ENCODE results near the gene GRIP1.

The GRIP1 gene

GRCh38 chr12:66550626-66551025 is 128.2 kb downstream of the GRIP1 start:
- Histone ChIP-seq H3K36me3 (ENCODE audit: low read length) (no peaks in the 10 kb centered on the region), H3K9ac (ENCODE audit: low read length) (no peak overlapping the region), H3K4me2 (ENCODE audit: low read depth, low read length, poor library complexity, severe bottlenecking) (no peak overlapping the region), H3K27me3 (ENCODE audit: low read length) (no peaks in the 10 kb centered on the region), H3K4me3 (ENCODE audit: insufficient read depth, low read length, poor library complexity, severe bottlenecking) (no peak overlapping the region), H4K20me1 (ENCODE audit: low read depth, low read length) (no peaks in the 10 kb centered on the region), H3K9me2 (replicated peaks; ENCODE audit: insufficient read depth, low read length) (no peaks in the 10 kb centered on the region), H3K27ac (ENCODE audit: low read depth, low read length) (no peak overlapping the region), H2AFZ (ENCODE audit: low read depth, low read length, severe bottlenecking) (no peak overlapping the region), H3K79me2 (ENCODE audit: insufficient read depth, low read length) (no peaks in the 10 kb centered on the region), H3K9me3 (ENCODE audit: insufficient read depth, low read length) (no peaks in the 10 kb centered on the region), H3F3A (ENCODE audit: insufficient read depth) (0 out of 2 replicates have a peak, but pooled peaks cover 10% of the 10 kb centered on the region)
- TF ChIP-seq EZH2phosphoT487 (conservative IDR thresholded peaks at IDR 0.05; ENCODE audit: low read length), result no peak
- TF ChIP-seq, protein P1, sequence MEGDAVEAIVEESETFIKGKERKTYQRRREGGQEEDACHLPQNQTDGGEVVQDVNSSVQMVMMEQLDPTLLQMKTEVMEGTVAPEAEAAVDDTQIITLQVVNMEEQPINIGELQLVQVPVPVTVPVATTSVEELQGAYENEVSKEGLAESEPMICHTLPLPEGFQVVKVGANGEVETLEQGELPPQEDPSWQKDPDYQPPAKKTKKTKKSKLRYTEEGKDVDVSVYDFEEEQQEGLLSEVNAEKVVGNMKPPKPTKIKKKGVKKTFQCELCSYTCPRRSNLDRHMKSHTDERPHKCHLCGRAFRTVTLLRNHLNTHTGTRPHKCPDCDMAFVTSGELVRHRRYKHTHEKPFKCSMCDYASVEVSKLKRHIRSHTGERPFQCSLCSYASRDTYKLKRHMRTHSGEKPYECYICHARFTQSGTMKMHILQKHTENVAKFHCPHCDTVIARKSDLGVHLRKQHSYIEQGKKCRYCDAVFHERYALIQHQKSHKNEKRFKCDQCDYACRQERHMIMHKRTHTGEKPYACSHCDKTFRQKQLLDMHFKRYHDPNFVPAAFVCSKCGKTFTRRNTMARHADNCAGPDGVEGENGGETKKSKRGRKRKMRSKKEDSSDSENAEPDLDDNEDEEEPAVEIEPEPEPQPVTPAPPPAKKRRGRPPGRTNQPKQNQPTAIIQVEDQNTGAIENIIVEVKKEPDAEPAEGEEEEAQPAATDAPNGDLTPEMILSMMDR (IDR thresholded peaks at IDR 0.05; ENCODE audit: insufficient read depth, low read length, poor library complexity, severe bottlenecking), result no peak

GRCh38 chr12:66549050-66549389 is 129.9 kb downstream of the GRIP1 start:
- H3K79me2 ChIP-seq (ENCODE audit: insufficient read depth, low read length), result no peaks in the 10 kb centered on the region
- no peak overlapping the region for H3K9ac ChIP-seq (ENCODE audit: low read length)
- no peaks in the 10 kb centered on the region for H3K36me3 ChIP-seq (ENCODE audit: low read length)
- TF ChIP-seq, protein P1 (IDR thresholded peaks at IDR 0.05; ENCODE audit: insufficient read depth, low read length, poor library complexity, severe bottlenecking), result no peak
- TF ChIP-seq EZH2phosphoT487 (conservative IDR thresholded peaks at IDR 0.05; ENCODE audit: low read length), result no peak
- H3K4me3 ChIP-seq (ENCODE audit: insufficient read depth, low read length, poor library complexity, severe bottlenecking), result no peak overlapping the region
- H4K20me1 ChIP-seq (ENCODE audit: low read depth, low read length), result no peaks in the 10 kb centered on the region
- H3K9me3 ChIP-seq (ENCODE audit: insufficient read depth, low read length), result no peaks in the 10 kb centered on the region
- 0 out of 2 replicates have a peak, but pooled peaks cover 10% of the 10 kb centered on the region for H3F3A ChIP-seq (ENCODE audit: insufficient read depth)
- H3K9me2 ChIP-seq (replicated peaks; ENCODE audit: insufficient read depth, low read length), result no peaks in the 10 kb centered on the region
- H2AFZ ChIP-seq (ENCODE audit: low read depth, low read length, severe bottlenecking), result peak overlapping the region; percentile 79
- H3K4me2 ChIP-seq (ENCODE audit: low read depth, low read length, poor library complexity, severe bottlenecking), result peak overlapping the region; percentile 34
- H3K27me3 ChIP-seq (ENCODE audit: low read length), result no peaks in the 10 kb centered on the region
- peak overlapping the region; percentile 38 for H3K27ac ChIP-seq (ENCODE audit: low read depth, low read length)

GRCh38 chr12:66548338-66549049 is 130.4 kb downstream of the GRIP1 start:
- H3K9me3 ChIP-seq (ENCODE audit: insufficient read depth, low read length), result no peaks in the 10 kb centered on the region
- H3K36me3 ChIP-seq (ENCODE audit: low read length), result no peaks in the 10 kb centered on the region
- H3K4me3 ChIP-seq (ENCODE audit: insufficient read depth, low read length, poor library complexity, severe bottlenecking), result no peak overlapping the region
- 0 out of 2 replicates have a peak, but pooled peaks cover 10% of the 10 kb centered on the region for H3F3A ChIP-seq (ENCODE audit: insufficient read depth)
- H3K9ac ChIP-seq (ENCODE audit: low read length), result no peak overlapping the region
- H4K20me1 ChIP-seq (ENCODE audit: low read depth, low read length), result no peaks in the 10 kb centered on the region
- H3K4me2 ChIP-seq (ENCODE audit: low read depth, low read length, poor library complexity, severe bottlenecking), result peak overlapping the region; percentile 34
- TF ChIP-seq, protein P1 (IDR thresholded peaks at IDR 0.05; ENCODE audit: insufficient read depth, low read length, poor library complexity, severe bottlenecking), result no peak
- TF ChIP-seq EZH2phosphoT487 (conservative IDR thresholded peaks at IDR 0.05; ENCODE audit: low read length), result no peak
- no peaks in the 10 kb centered on the region for H3K9me2 ChIP-seq (replicated peaks; ENCODE audit: insufficient read depth, low read length)
- no peaks in the 10 kb centered on the region for H3K79me2 ChIP-seq (ENCODE audit: insufficient read depth, low read length)
- no peaks in the 10 kb centered on the region for H3K27me3 ChIP-seq (ENCODE audit: low read length)
- peak overlapping the region; percentile 79 for H2AFZ ChIP-seq (ENCODE audit: low read depth, low read length, severe bottlenecking)
- H3K27ac ChIP-seq (ENCODE audit: low read depth, low read length), result peak overlapping the region; percentile 48

All from SU-DHL-6 (cell line).